Cerebellar cortex (tissue), 1 donor: ENCODE data around the gene U2AF1L4.
A peak's percentile ranks its signal among the peaks of the same experiment; 100 is the strongest.

Experiments
- DNase-seq: peaks from one replicate; pipeline ENCODE4 v3.0.0-alpha.2; 2015; ENCODE audit warnings: low spot score

Gene U2AF1L4

DNA sequence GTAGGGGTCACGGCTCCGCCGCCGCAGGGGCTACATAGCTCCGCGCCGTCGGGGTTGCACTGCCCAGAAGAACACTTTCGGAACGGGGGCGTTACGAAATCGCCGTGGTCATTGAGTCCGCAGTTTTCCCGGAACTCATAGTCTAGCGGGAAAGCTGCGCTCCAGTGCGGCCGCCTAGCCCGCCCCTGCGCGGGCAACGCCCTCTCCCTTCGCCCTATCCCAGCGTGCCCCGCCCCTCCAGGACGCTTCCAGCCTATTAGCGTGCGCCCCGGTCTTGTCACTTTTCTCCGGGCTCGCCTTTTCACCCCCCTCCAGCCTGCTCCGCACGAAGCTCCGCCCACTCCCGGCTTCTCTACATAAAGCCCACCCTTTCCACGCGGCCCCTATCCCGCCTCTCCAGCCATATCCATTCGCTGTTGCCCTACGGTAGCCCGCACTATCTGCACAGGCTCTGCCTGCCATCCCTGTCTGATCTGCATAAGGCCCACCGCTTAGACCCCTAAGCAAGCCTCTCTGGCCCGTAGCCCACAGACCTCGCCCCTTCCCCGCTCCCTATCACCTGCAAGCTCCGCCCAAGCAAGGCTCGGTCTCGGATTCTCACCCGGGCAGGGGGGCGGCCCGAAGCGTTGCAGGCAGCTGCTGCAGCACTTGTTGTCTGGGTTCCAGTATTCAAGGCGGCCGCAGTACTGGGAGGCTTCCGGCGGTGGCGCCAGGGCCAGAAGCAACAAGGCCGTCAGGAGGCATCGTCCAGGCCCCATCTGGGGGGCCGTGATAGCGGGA is 4.6 kb downstream of the U2AF1L4 start:
- DNase-seq = peak; percentile 98

- no peak for DNase-seq
Measured at GRCh38 chr19:35740108-35740422, 5.2 kb downstream of the U2AF1L4 start.

GRCh38 chr19:35739275-35740107 is 5.7 kb downstream of the U2AF1L4 start:
- DNase-seq = no peak

- no peak for DNase-seq
Measured at GRCh38 chr19:35738887-35739229, 6.4 kb downstream of the U2AF1L4 start.

- no peak for DNase-seq
Measured at GRCh38 chr19:35738021-35738886, 7.0 kb downstream of the U2AF1L4 start.

GRCh38 chr19:35736913-35737886 is 8.0 kb downstream of the U2AF1L4 start:
- DNase-seq = no peak

DNA sequence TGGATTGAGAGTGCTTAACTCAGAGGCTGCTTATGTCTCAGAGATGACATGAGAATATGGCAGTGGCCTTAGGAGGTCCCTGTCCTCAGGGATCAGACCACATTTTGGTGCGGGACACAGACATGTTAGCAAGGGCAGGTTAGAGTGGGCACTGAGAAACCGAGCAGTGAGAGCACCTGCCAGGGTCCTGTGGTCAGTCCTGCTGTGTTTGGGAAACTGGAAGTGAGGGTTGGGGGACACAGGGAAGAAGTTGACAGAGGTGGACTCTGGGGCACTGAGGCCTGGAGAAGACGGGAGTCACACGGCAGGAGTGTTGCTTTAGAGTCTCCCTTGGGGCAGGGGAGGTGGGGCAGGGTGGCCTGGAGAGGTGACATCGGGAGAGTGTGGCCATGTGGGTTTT is 10.3 kb downstream of the U2AF1L4 start:
- DNase-seq = no peak

DNA sequence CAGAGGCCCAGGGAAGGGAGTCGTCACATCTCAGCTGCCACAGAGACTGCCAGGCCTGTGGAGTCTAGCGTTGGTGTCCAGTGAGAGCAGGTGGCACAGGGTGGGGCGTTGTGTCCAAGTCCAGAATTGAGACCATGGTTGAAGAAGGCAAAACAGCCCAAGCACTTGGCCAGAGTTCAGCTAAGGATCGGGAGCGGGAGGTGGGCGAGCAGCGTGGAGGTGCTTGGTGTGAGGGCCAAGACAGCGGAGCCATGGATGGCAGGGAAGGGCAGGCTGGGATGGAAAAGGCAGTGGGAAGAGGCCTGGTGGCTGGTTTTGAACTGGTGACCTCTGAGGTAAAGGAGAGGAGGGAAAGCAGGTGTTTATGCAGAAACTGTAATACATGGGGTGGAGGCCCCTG is 10.9 kb downstream of the U2AF1L4 start:
- DNase-seq = no peak

- no peak for DNase-seq
Measured at GRCh38 chr19:35733180-35734125, 11.8 kb downstream of the U2AF1L4 start.

DNA sequence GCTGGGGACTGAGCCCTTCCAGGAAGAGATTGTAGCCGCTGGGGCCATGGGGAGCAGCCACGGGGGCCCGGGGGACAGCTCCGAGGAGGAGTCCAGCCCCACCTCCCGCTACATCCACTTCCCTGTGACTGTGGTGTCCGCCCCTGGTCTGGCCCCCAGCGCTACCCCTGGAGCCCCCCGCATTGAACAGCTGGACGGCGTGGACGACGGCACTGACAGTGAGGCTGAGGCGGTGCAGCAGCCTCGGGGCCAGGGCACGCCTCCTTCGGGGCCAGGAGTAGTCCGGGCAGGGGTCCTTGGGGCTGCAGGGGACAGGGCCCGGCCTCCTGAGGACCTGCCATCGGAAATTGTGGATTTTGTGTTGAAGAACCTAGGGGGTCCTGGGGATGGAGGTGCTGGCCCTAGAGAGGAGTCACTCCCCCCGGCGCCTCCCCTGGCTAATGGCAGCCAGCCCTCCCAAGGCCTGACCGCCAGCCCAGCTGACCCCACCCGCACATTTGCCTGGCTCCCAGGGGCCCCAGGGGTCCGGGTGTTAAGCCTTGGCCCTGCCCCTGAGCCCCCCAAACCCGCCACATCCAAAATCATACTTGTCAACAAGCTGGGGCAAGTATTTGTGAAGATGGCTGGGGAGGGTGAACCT is 12.6 kb downstream of the U2AF1L4 start:
- DNase-seq = no peak

- DNase-seq = no peak
Measured at GRCh38 chr19:35731779-35732405, 13.3 kb downstream of the U2AF1L4 start.

GRCh38 chr19:35731353-35731752 is 13.9 kb downstream of the U2AF1L4 start:
- DNase-seq = no peak

GRCh38 chr19:35730326-35730725 is 14.9 kb downstream of the U2AF1L4 start:
- no peak for DNase-seq

DNA sequence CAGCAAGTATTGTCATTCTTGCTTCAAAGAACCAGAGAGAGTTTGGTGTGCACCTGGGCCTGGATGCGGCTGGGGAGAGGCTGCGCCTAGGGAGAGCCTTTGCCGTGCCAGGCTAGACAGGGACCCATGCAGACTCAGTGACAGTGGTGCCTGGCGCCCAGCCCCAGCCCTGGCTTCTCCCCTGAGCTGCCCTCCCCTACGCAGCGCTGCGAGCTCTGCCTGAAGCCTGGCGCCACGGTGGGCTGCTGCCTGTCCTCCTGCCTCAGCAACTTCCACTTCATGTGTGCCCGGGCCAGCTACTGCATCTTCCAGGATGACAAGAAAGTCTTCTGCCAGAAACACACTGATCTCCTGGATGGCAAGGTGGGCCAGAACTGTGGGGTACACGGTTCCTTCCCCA is 15.5 kb downstream of the U2AF1L4 start:
- DNase-seq = no peak

DNA sequence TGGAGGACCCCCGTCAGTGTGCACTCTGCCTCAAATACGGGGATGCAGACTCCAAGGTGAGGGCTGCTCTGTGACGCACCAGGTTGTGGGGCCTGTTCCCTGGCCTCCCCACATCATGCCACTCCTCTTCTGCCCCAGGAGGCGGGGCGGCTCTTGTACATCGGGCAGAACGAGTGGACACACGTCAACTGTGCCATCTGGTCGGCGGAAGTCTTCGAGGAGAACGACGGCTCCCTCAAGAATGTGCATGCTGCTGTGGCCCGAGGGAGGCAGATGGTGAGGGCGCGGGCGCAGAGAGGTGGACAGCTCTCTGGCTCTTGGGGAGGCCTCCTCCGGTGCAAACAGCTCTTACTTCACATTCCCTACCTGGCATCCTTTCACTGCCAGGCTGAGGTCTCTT is 16.2 kb downstream of the U2AF1L4 start:
- no peak for DNase-seq

- no peak for DNase-seq
Measured at GRCh38 chr19:35727956-35728706, 17.1 kb downstream of the U2AF1L4 start.

DNA sequence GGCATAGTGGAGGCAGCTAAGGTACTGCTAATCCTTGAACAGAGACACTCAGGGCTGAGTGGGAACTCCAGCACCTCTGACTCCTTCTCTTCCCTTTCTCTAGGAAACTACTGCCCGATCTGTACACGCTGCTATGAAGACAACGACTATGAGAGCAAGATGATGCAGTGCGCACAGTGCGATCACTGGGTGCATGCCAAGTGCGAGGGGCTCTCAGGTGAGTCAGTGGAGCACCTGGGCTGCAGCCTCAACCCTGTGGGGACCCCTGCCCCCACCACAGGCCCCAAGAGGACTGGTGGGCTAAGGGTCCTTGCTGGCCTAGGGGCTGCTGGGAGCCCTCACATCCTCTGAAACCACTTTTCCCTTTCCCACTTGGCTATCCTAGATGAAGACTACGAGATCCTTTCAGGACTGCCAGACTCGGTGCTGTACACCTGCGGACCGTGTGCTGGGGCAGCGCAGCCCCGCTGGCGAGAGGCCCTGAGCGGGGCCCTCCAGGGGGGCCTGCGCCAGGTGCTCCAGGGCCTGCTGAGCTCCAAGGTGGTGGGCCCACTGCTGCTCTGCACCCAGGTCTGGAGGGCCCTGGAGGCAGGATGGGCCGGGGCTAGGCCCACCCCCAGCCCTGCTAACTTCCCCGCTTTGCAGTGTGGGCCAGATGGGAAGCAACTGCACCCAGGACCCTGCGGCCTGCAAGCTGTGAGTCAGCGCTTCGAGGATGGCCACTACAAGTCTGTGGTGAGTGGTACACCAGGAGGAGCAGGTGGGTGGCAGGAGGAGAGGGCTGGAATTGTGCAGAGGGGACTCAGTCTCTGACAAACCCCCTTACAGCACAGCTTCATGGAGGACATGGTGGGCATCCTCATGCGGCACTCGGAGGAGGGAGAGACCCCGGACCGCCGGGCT is 17.9 kb downstream of the U2AF1L4 start:
- no peak for DNase-seq
